HG02759 (cell line): ENCODE measurements around the gene BTBD8.
"Not testable (repeated sequence)": the region's sequence is repeated elsewhere in the genome, so short reads cannot be mapped to it uniquely, and the experiment has no call there.

ENCODE experiments used
- ATAC-seq: cut with Tn5 transposase; IDR thresholded peaks from one replicate; pipeline ENCODE4 v1.9.1; 2021; ENCODE audit warnings: mild to moderate bottlenecking, moderate library complexity; ENCODE audit not compliant: unreplicated experiment

Gene BTBD8

DNA sequence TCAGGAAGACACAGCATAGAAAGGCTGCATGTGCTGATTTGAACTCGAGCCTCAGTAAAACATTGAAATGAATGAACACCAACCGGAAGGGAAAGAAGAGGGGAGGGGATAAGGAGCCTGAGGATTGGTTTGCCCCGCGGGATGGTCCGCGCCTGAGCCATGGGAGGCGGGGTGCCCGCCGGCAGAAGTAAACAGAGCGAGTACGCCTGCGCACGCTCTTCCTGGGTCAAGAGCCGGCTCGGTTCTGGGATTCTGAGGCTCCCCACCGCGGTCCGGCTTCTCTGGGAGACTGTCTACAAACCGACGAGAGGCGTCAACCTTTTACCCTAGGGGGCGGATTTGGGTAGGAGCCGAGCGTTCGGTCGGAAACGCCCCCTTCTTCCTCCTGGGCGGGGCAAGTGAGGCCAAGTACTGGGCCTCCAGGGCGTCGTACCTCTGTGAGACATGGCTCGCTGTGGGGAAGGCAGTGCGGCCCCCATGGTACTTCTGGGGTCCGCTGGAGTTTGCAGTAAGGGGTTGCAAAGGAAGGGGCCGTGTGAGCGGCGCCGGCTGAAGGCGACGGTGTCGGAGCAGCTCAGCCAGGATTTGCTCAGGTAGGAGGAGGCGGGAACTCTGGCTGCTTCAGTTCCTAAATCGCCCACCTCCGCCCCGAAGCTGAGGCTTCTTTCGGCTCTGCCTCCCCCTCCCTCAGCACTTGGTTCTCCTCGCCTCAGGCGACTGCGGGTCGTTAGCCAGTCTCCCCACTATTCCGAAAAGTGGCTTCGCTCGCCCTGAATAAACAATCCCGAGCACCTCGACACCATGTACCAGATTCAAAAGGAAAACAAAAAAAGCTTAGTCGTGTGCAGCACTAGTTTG is at the start of gene BTBD8:
BTBD8 (plus strand) TSS at position 218 of the 858 bp plus-strand sequence; CDS start at position 445, 227 bp downstream.
- ATAC-seq, result peak; percentile 97

GRCh38 chr1:92030656-92031107 is 49.5 kb upstream of the BTBD8 start:
- ATAC-seq, result no peak

- ATAC-seq, result no peak
Observed at GRCh38 chr1:92031281-92032110, 48.6 kb upstream of the BTBD8 start.

- ATAC-seq, result no peak
Observed at GRCh38 chr1:92037400-92037799, 42.7 kb upstream of the BTBD8 start.

DNA sequence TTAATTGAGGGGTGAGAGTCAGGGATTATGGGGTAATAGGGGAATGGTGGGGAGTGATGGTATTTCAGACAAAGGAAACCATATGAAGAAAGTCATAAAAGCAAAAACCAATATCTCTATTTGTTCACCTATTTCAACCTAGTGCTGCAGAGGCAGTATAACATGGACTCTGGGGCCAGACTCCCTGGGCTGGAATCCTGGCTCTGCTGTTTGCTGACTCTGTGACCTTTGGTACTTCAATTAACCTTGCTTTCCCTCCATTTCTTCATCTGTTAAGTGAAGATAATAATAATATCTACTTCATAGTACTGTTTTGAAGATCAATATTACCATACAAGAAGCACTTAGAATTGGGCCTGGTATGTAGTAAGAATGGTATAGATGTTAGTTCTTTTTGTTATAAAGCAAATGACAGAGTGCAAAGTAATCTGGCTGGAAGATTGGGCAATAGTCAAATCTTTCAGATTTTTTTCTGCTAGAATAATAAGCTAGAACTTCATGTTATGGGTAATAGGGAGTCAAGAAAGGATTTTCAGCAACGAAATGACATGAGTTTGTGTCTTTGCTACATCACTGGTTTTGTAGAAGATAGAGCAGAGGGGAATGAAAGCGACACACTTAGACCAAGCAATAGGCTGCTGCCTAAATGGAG is 41.3 kb upstream of the BTBD8 start:
- no peak for ATAC-seq

- ATAC-seq, result no peak
Observed at GRCh38 chr1:92040971-92041370, 39.2 kb upstream of the BTBD8 start.

DNA sequence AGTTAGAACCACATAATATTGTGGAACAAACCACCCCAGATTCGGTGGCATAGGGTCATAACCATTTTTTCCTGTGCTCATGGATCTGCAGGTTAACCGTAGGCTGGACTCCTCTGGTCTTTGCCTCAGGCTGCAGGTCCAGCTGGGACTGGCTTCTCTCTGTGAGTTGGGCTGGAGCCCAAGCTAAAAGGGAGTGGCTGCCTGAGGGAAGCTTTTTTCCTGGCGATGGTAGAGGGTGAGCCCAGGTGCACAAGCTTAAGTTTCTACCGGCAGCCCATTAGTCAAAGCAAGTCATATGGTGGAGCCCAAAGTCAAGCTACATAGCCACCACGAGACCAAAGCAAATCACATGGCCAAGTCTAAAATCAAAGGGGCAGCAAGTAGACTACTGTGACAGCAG is 36.5 kb upstream of the BTBD8 start:
- no peak for ATAC-seq

GRCh38 chr1:92045766-92046495 is 34.2 kb upstream of the BTBD8 start:
- ATAC-seq, result no peak

- no peak for ATAC-seq
Observed at GRCh38 chr1:92051948-92052347, 28.2 kb upstream of the BTBD8 start.

DNA sequence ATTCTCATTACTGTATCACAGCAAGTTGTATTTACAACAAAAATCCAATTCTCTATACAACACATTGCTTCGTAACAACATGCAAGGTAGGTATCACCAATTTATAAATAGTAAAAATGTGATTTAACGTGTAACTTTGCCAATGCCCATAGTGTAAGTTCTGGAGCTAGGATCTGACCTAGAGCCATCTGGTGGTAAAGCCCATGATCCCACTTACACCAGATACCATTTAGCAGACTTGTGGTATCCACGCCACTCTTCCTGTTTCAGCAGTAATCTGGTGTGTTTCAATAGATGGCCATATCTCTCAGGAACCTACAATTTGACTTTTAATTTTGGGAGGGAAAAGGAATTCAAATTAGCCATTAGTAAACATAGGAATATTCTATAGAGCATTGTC is 15.1 kb upstream of the BTBD8 start:
- ATAC-seq, result no peak

DNA sequence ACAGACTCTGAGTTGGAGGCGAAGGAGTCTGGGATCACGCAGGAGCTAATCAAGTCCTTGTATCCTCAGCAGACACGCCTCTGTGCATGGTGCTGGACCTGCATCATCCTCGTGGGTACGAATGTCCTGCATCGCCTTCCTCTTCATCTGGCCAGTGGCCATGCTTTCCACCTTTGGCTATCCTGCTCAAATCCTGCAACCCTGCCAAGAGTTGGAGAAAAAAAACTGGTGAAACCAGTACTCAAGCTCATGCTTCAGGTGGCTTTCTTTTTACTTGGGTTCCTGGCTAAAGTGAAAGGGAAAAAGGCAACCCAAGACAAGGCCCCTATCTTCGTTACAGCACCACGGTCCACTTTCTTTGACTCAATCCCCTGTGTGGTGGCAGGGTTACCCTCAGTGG is 13.8 kb upstream of the BTBD8 start:
- no peak for ATAC-seq

DNA sequence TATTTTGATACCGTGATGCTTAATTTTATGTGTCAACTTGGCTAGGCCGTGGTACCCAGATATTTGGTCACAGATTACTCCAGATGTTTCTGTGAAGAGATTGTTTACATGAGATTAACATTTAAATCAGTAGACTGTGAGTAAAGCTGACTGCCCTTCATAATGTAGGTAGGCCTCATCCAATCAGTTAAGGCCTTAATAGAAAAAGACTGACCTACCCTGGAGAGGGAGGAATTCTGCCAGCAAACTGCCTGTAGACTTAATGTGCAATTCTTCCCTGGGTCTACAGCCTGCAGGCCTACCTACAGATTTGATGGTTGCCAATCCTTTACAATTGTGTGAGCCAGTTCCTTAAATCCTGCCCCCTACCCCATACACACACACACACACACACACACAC is 9.3 kb upstream of the BTBD8 start:
- no peak for ATAC-seq

DNA sequence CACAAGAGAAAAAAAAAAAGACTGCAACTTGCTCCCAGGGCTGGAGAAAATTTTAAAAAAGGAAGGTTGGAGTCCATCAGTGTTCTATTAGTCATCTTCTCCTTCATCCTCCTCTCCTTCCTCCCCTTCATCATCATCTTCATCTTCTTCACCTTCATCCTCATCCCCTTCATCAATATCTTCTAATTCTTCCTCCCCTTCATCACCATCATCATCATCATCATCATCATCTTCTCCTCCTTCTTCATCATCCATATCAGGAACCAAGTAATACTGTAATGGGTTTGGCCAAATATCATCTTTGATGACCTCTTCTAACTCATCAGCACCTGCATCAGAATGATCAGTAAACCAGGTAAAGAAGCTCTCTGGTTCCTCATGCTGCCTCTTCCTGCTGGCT is 5.7 kb upstream of the BTBD8 start:
- ATAC-seq, result not testable (repeated sequence)

- ATAC-seq, result no peak
Observed at GRCh38 chr1:92075311-92075710, 4.8 kb upstream of the BTBD8 start, which contains the start of gene SETSIP. TSS of gene SETSIP (minus strand) at chr1:92075411. CDS start at chr1:92075411, 0 bp downstream.

DNA sequence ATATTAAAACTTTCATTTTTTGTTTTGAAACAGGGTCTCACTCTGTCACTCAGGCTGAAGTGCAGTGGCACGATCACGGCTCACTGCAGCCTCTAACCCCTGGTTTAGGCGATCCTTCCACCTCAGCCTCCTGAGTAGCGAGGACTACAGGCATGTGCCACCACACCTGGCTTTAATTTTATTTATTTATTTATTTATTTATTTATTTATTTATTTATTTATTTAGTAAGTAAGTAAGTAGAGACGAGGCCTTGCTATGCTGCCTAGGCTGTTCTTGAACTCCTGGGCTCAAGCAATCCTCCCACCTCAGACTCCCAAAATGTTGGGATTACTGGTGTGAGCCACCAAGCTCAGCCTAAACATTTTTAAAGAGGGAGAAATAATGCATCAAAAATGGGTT is 3.8 kb upstream of the BTBD8 start:
- no peak for ATAC-seq

DNA sequence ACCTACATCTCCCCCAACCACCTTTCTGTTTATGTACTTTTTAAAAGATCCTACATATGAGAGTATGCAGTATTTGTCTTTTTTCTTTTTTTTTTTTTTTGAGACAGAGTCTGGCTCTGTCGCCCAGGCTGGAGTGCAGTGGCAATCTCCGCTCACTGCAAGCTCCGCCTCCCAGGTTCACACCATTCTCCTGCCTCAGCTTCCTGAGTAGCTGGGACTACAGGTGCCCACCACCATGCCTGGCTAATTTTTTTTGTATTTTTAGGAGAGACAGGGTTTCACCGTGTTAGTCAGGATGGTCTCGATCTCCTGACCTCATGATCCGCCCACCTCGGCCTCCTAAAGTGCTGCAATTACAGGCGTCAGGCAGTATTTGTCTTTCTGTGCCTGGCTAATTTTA is 2.1 kb upstream of the BTBD8 start:
- not testable (repeated sequence) for ATAC-seq

DNA sequence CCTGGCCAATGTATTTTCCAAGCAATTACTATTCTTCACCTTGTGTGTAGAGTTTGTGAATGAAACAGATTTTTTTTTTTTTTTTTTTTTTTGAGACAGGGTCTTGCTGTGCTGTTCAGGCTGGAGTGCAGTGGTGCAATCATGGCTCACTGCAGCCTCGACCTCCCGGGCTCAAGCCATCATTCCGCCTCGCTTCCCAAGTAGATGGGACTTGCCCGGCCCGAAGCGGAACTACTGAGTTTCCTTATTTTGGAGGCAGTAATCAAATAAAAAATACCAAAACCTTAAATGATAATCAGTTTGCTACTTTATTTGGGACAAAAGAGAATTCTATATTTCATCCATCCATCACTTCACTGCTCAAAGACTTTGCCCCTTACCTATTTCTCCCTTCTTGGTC is 704 bp upstream of the BTBD8 start:
- no peak for ATAC-seq

GRCh38 chr1:92081031-92081430 is 886 bp downstream of the BTBD8 start:
- no peak for ATAC-seq

GRCh38 chr1:92084651-92085050 is 4.5 kb downstream of the BTBD8 start:
- ATAC-seq, result no peak

DNA sequence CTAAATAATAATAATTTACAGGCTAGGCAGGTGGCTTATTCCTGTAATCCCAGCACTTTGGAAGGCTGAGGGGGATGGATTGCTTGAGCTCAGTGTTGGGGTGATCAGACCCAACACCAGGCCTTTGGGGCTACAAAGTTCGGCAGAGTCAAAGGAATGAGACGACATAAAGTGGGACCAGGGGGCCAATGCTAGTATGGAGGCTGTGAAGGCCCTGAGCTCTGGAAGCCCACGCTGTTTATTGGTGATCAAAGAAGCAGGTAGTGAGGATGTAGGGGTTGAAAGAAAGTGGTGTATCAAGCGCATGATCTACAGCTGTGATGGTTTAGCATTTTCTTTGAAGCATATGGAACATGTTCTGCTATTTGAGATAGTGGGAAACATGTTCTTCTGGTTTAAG is 5.6 kb downstream of the BTBD8 start:
- ATAC-seq, result no peak

GRCh38 chr1:92087542-92087941 is 7.4 kb downstream of the BTBD8 start:
- ATAC-seq, result no peak
